GM12892 (cell line): Measurements from ENCODE around the gene PMEL.

Experiments
- POLR2A ChIP-seq: IDR thresholded peaks from 2 replicates; pipeline ENCODE4 v1.6.1; 2011; ENCODE audit warnings: low read depth, low read length, control low read depth
- POLR2AphosphoS5 ChIP-seq: IDR thresholded peaks from 2 replicates; pipeline ENCODE4 v1.6.1; 2011; ENCODE audit warnings: low read depth, low read length, control low read depth
- TAF1 ChIP-seq: IDR thresholded peaks from 2 replicates; pipeline ENCODE4 v1.6.1; 2011; ENCODE audit warnings: low read depth, mild to moderate bottlenecking, control low read depth, low read length, borderline replicate concordance

DNA sequence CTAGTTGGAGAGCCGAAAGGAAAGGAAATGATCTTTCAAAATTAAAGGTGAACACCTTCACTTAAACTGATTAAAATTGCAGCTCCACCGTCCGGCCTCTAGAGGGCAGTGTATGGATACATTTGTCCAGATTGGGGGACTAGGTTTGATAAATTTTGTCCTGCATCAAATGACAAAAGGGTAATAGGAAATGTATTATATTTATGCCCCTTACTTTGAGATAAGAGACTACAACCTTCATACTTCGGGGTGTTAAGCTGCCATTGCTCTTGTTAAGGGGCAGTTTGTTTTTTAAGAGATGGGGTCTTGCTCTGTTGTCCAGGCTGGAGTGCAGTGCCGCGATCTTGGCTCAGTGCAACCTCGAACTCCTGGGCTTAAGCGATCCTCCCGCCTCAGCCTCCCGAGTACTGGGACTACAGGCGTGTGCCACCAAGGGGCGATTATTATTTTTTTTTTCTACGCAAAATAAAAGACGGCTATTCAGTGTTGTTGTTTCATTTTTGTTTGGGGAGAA is 30.4 kb upstream of the PMEL start:
- TF ChIP-seq POLR2AphosphoS5 (no peak), TAF1 (no peak), POLR2A (no peak)
